Endodermal cell (in vitro differentiated cells): ENCODE results near the gene HLA-E. TPM values are rescaled to one million over a fixed set of nuclear protein-coding genes. Genes with fewer than 3 reads are reported as not detected.
A peak's percentile ranks its signal among the peaks of the same experiment; 100 is the strongest.
"Not testable (repeated sequence)": the region's sequence is repeated elsewhere in the genome, so short reads cannot be mapped to it uniquely, and the experiment has no call there.

Source experiments
- DNase-seq: peaks from one replicate; pipeline ENCODE4 v3.0.0-alpha.2; 2017
- H3K27ac ChIP-seq: 2 replicates; pipeline ENCODE4 v1.5.1; 2013; ENCODE audit warnings: mild to moderate bottlenecking, low read depth, low read length, moderate library complexity
- H3K27me3 ChIP-seq: 2 replicates; pipeline ENCODE4 v1.6.1; 2013; ENCODE audit warnings: mild to moderate bottlenecking, low read length, moderate library complexity; ENCODE audit not compliant: insufficient read depth, control insufficient read depth, poor library complexity, severe bottlenecking
- H3K36me3 ChIP-seq: 2 replicates; pipeline ENCODE4 v1.7.0; 2013; ENCODE audit warnings: mild to moderate bottlenecking, low read length, moderate library complexity; ENCODE audit not compliant: control insufficient read depth, insufficient read depth
- H3K4me1 ChIP-seq: one replicate; pipeline ENCODE4 v1.7.0; 2013; ENCODE audit warnings: low read length; ENCODE audit not compliant: control insufficient read depth, insufficient read depth
- H3K4me3 ChIP-seq: 2 replicates; pipeline ENCODE4 v1.5.1; 2013; ENCODE audit warnings: mild to moderate bottlenecking, low read length, moderate library complexity
- H3K9ac ChIP-seq: 2 replicates; pipeline ENCODE4 v1.6.1; 2013; ENCODE audit warnings: mild to moderate bottlenecking, low read length, moderate library complexity; ENCODE audit not compliant: poor library complexity, severe bottlenecking; ENCODE audit errors: extremely low read depth
- H3K9me3 ChIP-seq: 2 replicates; pipeline ENCODE4 v1.6.1; 2013; ENCODE audit warnings: mild to moderate bottlenecking, low read length, moderate library complexity; ENCODE audit not compliant: control insufficient read depth
- H3K27ac Mint-ChIP-seq: 2 replicates; pipeline ENCODE4 v1.8.0; 2020; ENCODE audit warnings: mixed read lengths
- H3K27me3 Mint-ChIP-seq: 2 replicates; pipeline ENCODE4 v1.8.0; 2021; ENCODE audit warnings: mild to moderate bottlenecking, mixed read lengths; ENCODE audit not compliant: insufficient read depth
- H3K36me3 Mint-ChIP-seq: 2 replicates; pipeline ENCODE4 v1.8.0; 2020; ENCODE audit warnings: low read depth, mixed read lengths
- H3K4me1 Mint-ChIP-seq: 2 replicates; pipeline ENCODE4 v1.8.0; 2020; ENCODE audit warnings: mixed read lengths
- H3K4me3 Mint-ChIP-seq: 2 replicates; pipeline ENCODE4 v1.8.0; 2020; ENCODE audit warnings: mild to moderate bottlenecking, moderate library complexity, mixed read lengths
- H3K9me3 Mint-ChIP-seq: 2 replicates; pipeline ENCODE4 v1.8.0; 2020; ENCODE audit warnings: mild to moderate bottlenecking, mixed read lengths
- whole genome bisulfite sequencing, 2 experiments: methylation state at CpG; one replicate each; pipeline versions ENCODE4 v1.1.5 to v1.1.7; 2013; ENCODE audit warnings: missing lambda C conversion rate in 2 of 2, mixed read lengths in 1 of 2; ENCODE audit not compliant: insufficient coverage in 1 of 2, insufficient read length in 1 of 2; 5-methylcytosine and 5-hydroxymethylcytosine counted together
- total RNA-seq, 2 donors: library from RNA; stranded (reverse); fragmentation: NEBNext Ultra II Directional in 1 of 2; extraction: Animal tissue kit (Norgen Biotek cat#: 25700) in 1 of 2; gene quantifications; 2 replicates in 1 of 2; 3 replicates in 1 of 2; pipeline ENCODE4 v1.2.1, GENCODE V29; 2021
- TF ChIP-seq, protein P1 (sequence below): fragments of 200-600 bp; sonication (generic); conservative IDR thresholded peaks from 2 replicates; pipeline ENCODE4 v1.5.0; 2021; ENCODE audit warnings: antibody characterized with exemption, mild to moderate bottlenecking

HLA-E gene
- total RNA-seq, 2 donors from 2014 or later = 31.7 to 38.4 TPM

DNA sequence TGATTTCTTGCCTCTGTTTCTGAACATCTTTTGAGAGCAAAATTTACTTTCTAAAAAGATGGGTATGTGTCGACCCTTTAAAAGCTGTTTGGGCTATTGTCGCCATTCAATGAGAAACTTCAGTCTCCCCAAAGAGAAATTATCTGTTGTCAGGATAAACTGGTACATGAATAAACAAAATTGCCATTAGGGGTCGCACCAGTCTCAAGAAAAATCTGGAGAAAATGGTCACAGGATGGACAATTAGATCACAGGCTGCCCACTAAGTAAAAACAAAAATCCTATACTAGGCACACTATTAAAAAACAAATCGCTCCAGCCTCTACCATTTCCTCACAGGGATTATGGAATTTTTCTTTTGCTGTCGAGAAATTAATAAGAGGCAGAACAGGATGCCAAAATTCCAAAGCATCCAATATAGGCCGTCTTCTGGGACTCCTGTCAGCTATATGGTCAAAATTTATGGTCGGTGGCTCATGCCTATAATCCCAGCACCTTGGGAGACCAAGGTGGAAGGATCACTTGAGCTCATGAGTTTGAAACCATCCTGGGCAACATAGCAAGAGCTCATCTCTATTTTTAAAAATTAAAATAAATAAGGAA lies 5.5 kb upstream of the HLA-E start:
- Mint-ChIP-seq H3K4me1 (peaks cover 8% of the 10 kb centered on the region), H3K27me3 (peaks cover 65% of the 10 kb centered on the region), H3K9me3 (no peaks in the 10 kb centered on the region), H3K36me3 (no peaks in the 10 kb centered on the region), H3K27ac (no peak overlapping the region), H3K4me3 (no peak overlapping the region)
- no peak overlapping the region for H3K27ac ChIP-seq
- TF ChIP-seq, protein P1, sequence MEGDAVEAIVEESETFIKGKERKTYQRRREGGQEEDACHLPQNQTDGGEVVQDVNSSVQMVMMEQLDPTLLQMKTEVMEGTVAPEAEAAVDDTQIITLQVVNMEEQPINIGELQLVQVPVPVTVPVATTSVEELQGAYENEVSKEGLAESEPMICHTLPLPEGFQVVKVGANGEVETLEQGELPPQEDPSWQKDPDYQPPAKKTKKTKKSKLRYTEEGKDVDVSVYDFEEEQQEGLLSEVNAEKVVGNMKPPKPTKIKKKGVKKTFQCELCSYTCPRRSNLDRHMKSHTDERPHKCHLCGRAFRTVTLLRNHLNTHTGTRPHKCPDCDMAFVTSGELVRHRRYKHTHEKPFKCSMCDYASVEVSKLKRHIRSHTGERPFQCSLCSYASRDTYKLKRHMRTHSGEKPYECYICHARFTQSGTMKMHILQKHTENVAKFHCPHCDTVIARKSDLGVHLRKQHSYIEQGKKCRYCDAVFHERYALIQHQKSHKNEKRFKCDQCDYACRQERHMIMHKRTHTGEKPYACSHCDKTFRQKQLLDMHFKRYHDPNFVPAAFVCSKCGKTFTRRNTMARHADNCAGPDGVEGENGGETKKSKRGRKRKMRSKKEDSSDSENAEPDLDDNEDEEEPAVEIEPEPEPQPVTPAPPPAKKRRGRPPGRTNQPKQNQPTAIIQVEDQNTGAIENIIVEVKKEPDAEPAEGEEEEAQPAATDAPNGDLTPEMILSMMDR = peak; percentile 71
- no peak overlapping the region for H3K9ac ChIP-seq
- peaks cover 56% of the 10 kb centered on the region for H3K27me3 ChIP-seq
- H3K4me1 ChIP-seq = no peaks in the 10 kb centered on the region
- H3K9me3 ChIP-seq = no peaks in the 10 kb centered on the region
- no peak overlapping the region for H3K4me3 ChIP-seq
- no peaks in the 10 kb centered on the region for H3K36me3 ChIP-seq
- no peak for DNase-seq
- 33 to 40% methylated on average over 6 to 7 of the region's 7 CpGs for WGBS, 2 experiments

DNA sequence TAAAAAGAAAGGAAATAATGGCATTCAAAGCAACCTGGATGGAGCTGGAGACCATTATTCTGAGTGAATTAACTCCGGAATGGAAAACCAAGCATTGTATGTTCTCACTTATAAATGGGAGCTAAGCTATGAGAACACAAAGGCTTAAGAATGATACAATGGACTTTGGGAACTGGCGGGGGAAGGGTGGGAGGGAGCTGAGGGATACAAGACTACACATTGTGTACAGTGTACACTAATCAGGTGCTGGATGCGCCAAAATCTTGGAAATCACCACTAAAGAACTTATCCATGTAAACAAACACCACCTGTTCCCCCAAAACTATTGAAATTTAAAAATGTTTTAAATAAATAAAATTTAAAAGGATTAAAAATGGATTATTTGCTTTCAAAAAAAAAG lies 4.1 kb upstream of the HLA-E start:
- Histone ChIP-seq H3K4me3 (no peak overlapping the region), H3K4me1 (no peaks in the 10 kb centered on the region), H3K36me3 (peaks cover under 1% of the 10 kb centered on the region), H3K27me3 (peaks cover 42% of the 10 kb centered on the region), H3K9me3 (no peaks in the 10 kb centered on the region), H3K9ac (no peak overlapping the region), H3K27ac (no peak overlapping the region)
- 87 to 93% methylated on average over 2 to 3 of the region's 3 CpGs for WGBS, 2 experiments
- peaks cover 52% of the 10 kb centered on the region for H3K27me3 Mint-ChIP-seq
- H3K9me3 Mint-ChIP-seq = no peaks in the 10 kb centered on the region
- H3K27ac Mint-ChIP-seq = no peak overlapping the region
- no peak overlapping the region for H3K4me3 Mint-ChIP-seq
- TF ChIP-seq, protein P1 = no peak
- H3K4me1 Mint-ChIP-seq = peaks cover 10% of the 10 kb centered on the region
- DNase-seq = no peak
- peaks cover 2% of the 10 kb centered on the region for H3K36me3 Mint-ChIP-seq

DNA sequence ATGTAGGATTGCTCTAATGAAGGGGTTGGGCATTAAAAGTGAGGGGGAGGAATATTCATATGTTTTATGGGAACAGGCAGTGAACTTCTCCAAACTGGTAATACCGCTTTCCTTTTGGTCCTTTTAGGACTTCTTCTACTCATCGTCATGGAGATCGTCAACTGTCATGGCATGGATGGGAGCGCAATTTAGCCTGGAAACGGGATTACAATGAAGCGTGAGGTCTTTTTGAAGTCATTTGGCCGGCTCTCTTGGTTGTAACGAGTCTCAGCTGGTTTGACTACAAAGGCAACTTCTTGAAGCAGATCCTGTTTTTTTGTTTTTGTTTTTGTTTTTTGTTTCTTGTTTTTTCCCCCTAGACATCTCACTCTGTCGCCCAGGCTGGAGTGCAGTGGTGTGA lies 1.4 kb upstream of the HLA-E start:
- no peaks in the 10 kb centered on the region for H3K4me1 ChIP-seq
- DNase-seq = no peak
- no peak overlapping the region for H3K9ac ChIP-seq
- H3K27ac ChIP-seq = no peak overlapping the region
- H3K36me3 Mint-ChIP-seq = peaks cover 24% of the 10 kb centered on the region
- no peak overlapping the region for H3K4me3 ChIP-seq
- 80 to 82% methylated on average over 6 to 9 of the region's 9 CpGs for WGBS, 2 experiments
- H3K27me3 ChIP-seq = peaks cover 19% of the 10 kb centered on the region
- H3K27me3 Mint-ChIP-seq = peaks cover 27% of the 10 kb centered on the region
- peaks cover 4% of the 10 kb centered on the region for H3K4me1 Mint-ChIP-seq
- H3K9me3 Mint-ChIP-seq = no peaks in the 10 kb centered on the region
- peaks cover 13% of the 10 kb centered on the region for H3K36me3 ChIP-seq
- no peaks in the 10 kb centered on the region for H3K9me3 ChIP-seq
- H3K4me3 Mint-ChIP-seq = no peak overlapping the region
- no peak overlapping the region for H3K27ac Mint-ChIP-seq
- TF ChIP-seq, protein P1 = no peak

DNA sequence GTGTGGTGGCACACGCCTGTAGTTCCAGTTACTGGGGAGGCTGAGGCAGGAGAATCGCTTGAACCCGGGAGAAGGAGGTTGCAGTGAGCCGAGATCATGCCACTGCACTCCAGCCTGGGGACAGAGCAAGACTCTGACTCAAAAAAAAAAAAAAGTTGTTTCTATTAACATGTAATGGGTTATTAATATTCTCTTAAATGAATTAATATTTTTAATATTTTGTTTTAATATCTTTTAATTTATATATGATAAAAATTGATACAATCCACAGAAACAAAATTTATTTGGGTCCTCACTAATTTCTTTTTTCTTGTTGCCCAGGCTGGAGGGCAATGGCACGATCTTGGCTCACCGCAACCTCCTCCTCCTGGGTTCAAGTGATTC lies 620 bp upstream of the HLA-E start:
- H3K9me3 Mint-ChIP-seq = not testable (repeated sequence)
- peak overlapping the region; percentile 80 for H3K4me3 Mint-ChIP-seq

More for the DNA sequence above, 620 bp upstream of the HLA-E start:
- Mint-ChIP-seq H3K36me3 (peaks cover 26% of the 10 kb centered on the region), H3K27me3 (peaks cover 23% of the 10 kb centered on the region), H3K27ac (peak overlapping the region; percentile 94)
- not testable (repeated sequence) for H3K9ac ChIP-seq, DNase-seq, H3K4me1 Mint-ChIP-seq, H3K4me1 ChIP-seq, H3K27ac ChIP-seq, H3K9me3 ChIP-seq
- Histone ChIP-seq H3K36me3 (peaks cover 13% of the 10 kb centered on the region), H3K4me3 (peak overlapping the region; percentile 88), H3K27me3 (peaks cover 12% of the 10 kb centered on the region)
- WGBS, 2 experiments = 72 to 93% methylated on average over 5 to 6 of the region's 6 CpGs
